ENCODE data around the gene TMEM214.

DNA sequence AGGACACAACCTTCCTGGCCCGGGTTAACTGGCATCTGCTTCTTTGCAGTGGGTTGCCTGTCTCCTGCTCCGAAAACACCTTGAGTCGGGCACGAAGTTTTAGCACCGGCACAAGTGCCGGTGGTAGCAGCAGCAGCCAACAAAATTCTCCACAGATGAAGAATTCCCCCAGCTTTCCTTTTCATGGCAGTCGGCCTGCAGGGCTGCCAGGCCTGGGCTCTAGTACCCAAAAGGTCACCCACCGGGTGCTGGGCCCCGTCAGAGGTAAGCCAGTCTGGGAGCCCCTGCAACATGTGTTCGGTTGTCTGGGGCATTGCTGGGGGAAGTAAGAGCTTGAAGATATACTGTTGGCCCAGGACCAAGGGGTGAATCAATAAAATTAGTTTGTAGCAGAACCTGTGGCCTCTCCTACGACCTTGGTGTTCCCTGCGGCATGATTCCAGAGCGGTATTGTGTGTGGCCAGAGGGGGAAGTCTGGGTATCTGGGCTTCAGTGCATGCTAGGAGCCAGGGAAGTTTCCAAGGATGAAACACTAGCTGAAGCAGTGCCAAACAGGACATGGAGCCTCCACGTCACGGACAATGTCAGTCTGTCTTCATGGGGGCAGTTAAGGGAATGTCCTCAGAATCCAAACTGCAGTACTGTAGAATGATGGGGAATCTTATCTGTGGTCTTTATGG lies 26.5 kb downstream of the TMEM214 start:
- TF ChIP-seq CTCF (conservative IDR thresholded peaks at IDR 0.05; ENCODE audit: low read length) (no peak), EZH2phosphoT487 (IDR thresholded peaks at IDR 0.05; ENCODE audit: borderline replicate concordance) (no peak)
